Glutamatergic neuron (in vitro differentiated cells): ENCODE measurements around the gene CNN1. TPM values are rescaled to one million over a fixed set of nuclear protein-coding genes. Genes with fewer than 3 reads are reported as not detected.

ENCODE experiments used
- DNase-seq: peaks from one replicate; pipeline ENCODE4 v3.0.0; 2022
- H3K27ac Mint-ChIP-seq: one replicate; pipeline ENCODE4 v1.8.0; 2020; ENCODE audit warnings: mild to moderate bottlenecking, mixed read lengths, inconsistent platforms; ENCODE audit not compliant: unreplicated experiment
- H3K27me3 Mint-ChIP-seq: one replicate; pipeline ENCODE4 v1.8.0; 2020; ENCODE audit warnings: mild to moderate bottlenecking, moderate library complexity, mixed read lengths, inconsistent platforms; ENCODE audit not compliant: unreplicated experiment
- H3K36me3 Mint-ChIP-seq: one replicate; pipeline ENCODE4 v1.8.0; 2020; ENCODE audit warnings: mild to moderate bottlenecking, mixed read lengths, inconsistent platforms; ENCODE audit not compliant: unreplicated experiment
- H3K4me1 Mint-ChIP-seq: one replicate; pipeline ENCODE4 v1.8.0; 2020; ENCODE audit warnings: mild to moderate bottlenecking, low read depth, mixed read lengths, inconsistent platforms; ENCODE audit not compliant: unreplicated experiment
- H3K4me3 Mint-ChIP-seq: one replicate; pipeline ENCODE4 v1.8.0; 2020; ENCODE audit warnings: mild to moderate bottlenecking, mixed read lengths, inconsistent platforms; ENCODE audit not compliant: unreplicated experiment
- H3K9me3 Mint-ChIP-seq: one replicate; pipeline ENCODE4 v1.8.0; 2020; ENCODE audit warnings: mild to moderate bottlenecking, moderate library complexity, mixed read lengths, inconsistent platforms; ENCODE audit not compliant: unreplicated experiment
- CTCF ChIP-seq: fragments of 200-600 bp; sonication (generic); IDR thresholded peaks from one replicate; pipeline ENCODE4 v1.5.0; 2021; ENCODE audit not compliant: partially characterized antibody, unreplicated experiment
- total RNA-seq: library from RNA; stranded (reverse); fragmentation: NEBNext Ultra II Directional; extraction: Animal tissue kit (Norgen Biotek cat#: 25700); gene quantifications from one replicate; pipeline ENCODE4 v1.2.1, GENCODE V29; 2021; ENCODE audit not compliant: unreplicated experiment

CNN1 gene
- total RNA-seq, 1 donor from 2014 or later, result 2.3 TPM

DNA sequence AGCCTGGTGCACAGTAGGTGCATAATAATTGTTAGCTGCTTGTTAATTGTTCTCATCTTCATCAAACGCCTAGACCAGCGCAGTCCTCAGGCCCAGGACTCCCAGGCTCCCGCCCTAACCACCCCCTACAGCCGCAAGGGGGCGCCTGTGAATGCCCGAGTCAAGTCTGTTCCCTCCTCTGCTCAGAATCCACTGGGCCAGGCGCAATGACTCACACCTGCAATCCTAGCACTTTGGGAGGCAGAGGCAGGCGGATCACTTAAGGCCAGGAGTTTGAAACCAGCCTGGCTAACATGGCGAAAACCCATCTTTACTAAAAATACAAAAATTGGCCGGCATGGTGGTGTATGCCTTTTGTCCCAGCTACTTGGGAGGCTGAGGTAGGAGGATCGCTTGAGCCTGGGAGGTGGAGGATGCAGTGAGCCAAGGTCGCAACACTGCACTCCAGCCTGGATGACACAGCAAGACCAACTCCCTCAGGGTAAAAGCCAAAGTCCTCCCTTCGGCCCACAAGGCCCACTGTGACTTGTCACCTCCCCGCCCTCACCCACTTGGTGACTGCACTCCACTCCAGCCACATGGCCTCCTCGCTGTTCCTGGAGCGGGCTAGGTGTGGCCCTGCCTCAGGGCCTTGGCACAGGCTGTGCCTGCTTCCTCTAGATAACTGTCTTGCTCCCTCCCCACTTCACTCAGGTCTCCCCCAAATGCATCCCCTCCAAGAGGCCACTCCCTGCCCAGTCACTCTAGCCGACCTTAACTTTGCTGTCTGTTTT lies 42.1 kb upstream of the CNN1 start:
- peaks cover 1% of the 10 kb centered on the region for H3K9me3 Mint-ChIP-seq
- DNase-seq, result peak; percentile 88
- peak; percentile 83 for TF ChIP-seq CTCF
- H3K4me1 Mint-ChIP-seq, result no peaks in the 10 kb centered on the region
- no peak overlapping the region for H3K27ac Mint-ChIP-seq
- no peak overlapping the region for H3K4me3 Mint-ChIP-seq
- no peaks in the 10 kb centered on the region for H3K36me3 Mint-ChIP-seq
- H3K27me3 Mint-ChIP-seq, result peaks cover 2% of the 10 kb centered on the region

DNA sequence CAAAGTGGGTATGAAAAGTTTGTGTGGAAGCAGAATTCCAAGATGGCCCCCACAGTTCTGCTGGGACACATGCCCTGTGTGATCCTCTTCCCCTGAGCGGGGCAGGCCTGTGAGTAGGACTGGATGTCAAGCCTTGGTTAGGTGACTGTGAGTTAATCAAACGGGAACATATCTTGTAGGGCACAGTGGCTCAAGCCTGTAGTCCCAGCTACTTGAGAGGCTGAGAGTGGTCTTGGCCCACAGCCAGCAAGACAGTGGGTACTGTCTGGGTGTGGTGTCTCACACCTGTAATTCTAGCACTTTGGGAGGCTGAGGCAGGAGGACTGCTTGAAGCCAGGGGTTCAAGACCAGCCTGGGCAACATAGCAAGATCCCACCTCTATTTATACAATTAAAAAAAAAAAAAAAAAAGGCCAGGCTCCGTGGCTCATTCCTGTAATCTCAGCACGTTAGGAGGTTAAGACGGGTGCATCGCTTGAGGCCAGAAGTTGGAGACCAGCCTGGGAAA lies 39.4 kb upstream of the CNN1 start:
- TF ChIP-seq CTCF, result no peak
- Mint-ChIP-seq H3K9me3 (no peaks in the 10 kb centered on the region), H3K4me1 (no peaks in the 10 kb centered on the region), H3K4me3 (no peak overlapping the region), H3K27me3 (peaks cover 4% of the 10 kb centered on the region), H3K36me3 (no peaks in the 10 kb centered on the region), H3K27ac (no peak overlapping the region)
- no peak for DNase-seq

GRCh38 chr19:11499890-11500420 lies 38.7 kb upstream of the CNN1 start:
- Mint-ChIP-seq H3K36me3 (no peaks in the 10 kb centered on the region), H3K27ac (no peak overlapping the region), H3K4me1 (peaks cover 5% of the 10 kb centered on the region), H3K4me3 (no peak overlapping the region), H3K9me3 (peaks cover 4% of the 10 kb centered on the region), H3K27me3 (peaks cover 7% of the 10 kb centered on the region)
- DNase-seq, result no peak
- no peak for TF ChIP-seq CTCF

GRCh38 chr19:11504502-11505031 lies 34.1 kb upstream of the CNN1 start:
- Mint-ChIP-seq H3K36me3 (no peaks in the 10 kb centered on the region), H3K27me3 (peaks cover 11% of the 10 kb centered on the region), H3K4me1 (peaks cover 5% of the 10 kb centered on the region), H3K9me3 (peaks cover 10% of the 10 kb centered on the region), H3K27ac (peak overlapping the region; percentile 52), H3K4me3 (peak overlapping the region; percentile 88)
- TF ChIP-seq CTCF, result no peak
- no peak for DNase-seq

DNA sequence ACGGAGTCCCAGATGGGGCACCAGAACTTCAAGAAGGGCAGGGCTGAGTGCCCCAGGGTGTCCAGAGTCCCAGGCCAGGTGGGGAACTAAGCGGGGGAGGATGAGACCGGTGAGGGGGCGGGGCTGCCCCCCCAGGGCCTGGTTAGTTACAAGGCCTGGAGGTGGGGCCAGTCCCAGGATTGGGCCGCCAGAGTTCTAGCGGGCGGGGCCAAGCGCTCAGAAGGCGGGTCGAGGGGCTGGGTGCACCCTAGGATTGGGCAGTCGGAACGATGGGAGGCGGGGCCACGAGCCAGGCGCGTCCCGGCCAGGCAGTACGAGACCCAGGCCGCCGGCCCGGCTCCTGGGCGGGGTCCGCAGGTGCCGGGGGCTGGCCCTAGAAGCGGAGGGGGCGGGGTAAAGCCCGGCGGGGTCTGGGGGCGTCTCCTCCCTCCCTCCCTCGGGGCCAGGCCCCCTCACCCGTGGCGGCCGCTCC lies 33.6 kb upstream of the CNN1 start:
- Mint-ChIP-seq H3K4me3 (peak overlapping the region; percentile 88), H3K27ac (peak overlapping the region; percentile 52), H3K9me3 (peaks cover 10% of the 10 kb centered on the region), H3K36me3 (no peaks in the 10 kb centered on the region), H3K27me3 (peaks cover 11% of the 10 kb centered on the region), H3K4me1 (peaks cover 5% of the 10 kb centered on the region)
- DNase-seq, result peak; percentile 96
- TF ChIP-seq CTCF, result no peak
